Measurements from ENCODE around the gene RIPPLY2. TPM values are rescaled to one million over a fixed set of nuclear protein-coding genes. Genes with fewer than 3 reads are reported as not detected.
A peak's percentile ranks its signal among the peaks of the same experiment; 100 is the strongest.

Gene RIPPLY2
- total RNA-seq, 2 experiments from 2014 or later: not detected

GRCh38 chr6:83847179-83847578 lies 6.0 kb upstream of the RIPPLY2 start:
- no peak for DNase-seq
- Mint-ChIP-seq H3K27ac (no peak overlapping the region), H3K4me3 (no peak overlapping the region), H3K4me1 (no peaks in the 10 kb centered on the region), H3K27me3 (peaks cover 25% of the 10 kb centered on the region), H3K36me3 (no peaks in the 10 kb centered on the region), H3K9me3 (no peaks in the 10 kb centered on the region)
- POLR2A ChIA-PET: no interaction called here
- no peak for ATAC-seq (ENCODE audit: low read depth)

DNA sequence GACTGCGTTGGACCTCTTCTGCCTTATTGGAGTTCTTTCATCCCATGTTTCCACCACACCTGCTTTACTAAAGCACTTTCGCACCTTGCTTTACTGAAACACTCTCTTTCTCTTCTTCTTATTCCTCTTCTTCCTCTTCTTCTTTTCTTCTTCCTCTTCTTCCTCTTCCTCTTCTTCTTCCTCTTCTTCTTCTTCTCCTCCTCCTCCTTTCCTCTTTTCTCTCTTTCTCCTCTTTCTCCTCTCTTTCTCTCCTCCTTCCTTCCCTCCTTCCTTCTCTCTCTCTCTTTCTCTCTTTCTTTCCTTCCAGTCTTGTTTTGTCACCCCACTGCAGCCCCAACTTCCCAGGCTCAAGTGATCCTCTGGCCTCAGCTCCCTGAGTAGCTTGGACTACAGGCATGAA lies 4.0 kb upstream of the RIPPLY2 start:
- POLR2A ChIA-PET: no interaction called here
- no peaks in the 10 kb centered on the region for H3K9me3 Mint-ChIP-seq
- no peak for ATAC-seq (ENCODE audit: low read depth)
- H3K27me3 Mint-ChIP-seq: peaks cover 40% of the 10 kb centered on the region
- no peak for DNase-seq
- H3K4me1 Mint-ChIP-seq: peaks cover 4% of the 10 kb centered on the region
- no peaks in the 10 kb centered on the region for H3K36me3 Mint-ChIP-seq
- no peak overlapping the region for H3K4me3 Mint-ChIP-seq
- H3K27ac Mint-ChIP-seq: no peak overlapping the region

DNA sequence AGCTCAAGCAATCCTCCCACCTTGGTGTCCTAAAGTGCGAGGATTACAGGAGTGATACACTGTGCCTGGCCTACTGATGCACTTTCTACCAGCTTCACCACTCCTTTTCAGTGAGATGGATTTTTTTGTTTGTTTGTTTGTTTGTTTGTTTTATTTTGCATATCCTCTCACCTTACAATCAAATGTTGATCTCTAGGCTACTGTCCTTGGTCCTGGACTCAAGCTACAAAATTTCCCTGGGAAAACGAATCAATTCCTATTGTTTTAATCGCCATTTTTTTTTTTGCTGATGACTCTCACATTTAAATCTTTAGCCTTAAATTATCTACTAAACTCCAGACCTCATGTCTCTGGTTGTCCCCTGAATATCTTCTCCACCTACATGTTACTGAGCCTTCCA lies 3.5 kb upstream of the RIPPLY2 start:
- no peak overlapping the region for H3K27ac Mint-ChIP-seq
- H3K36me3 Mint-ChIP-seq: no peaks in the 10 kb centered on the region
- peaks cover 45% of the 10 kb centered on the region for H3K27me3 Mint-ChIP-seq
- H3K9me3 Mint-ChIP-seq: no peaks in the 10 kb centered on the region
- POLR2A ChIA-PET: no interaction called here
- DNase-seq: no peak
- no peak overlapping the region for H3K4me3 Mint-ChIP-seq
- H3K4me1 Mint-ChIP-seq: peaks cover 4% of the 10 kb centered on the region
- no peak for ATAC-seq (ENCODE audit: low read depth)

- Mint-ChIP-seq H3K36me3 (no peaks in the 10 kb centered on the region), H3K4me3 (peak overlapping the region; percentile 52), H3K4me1 (peaks cover 4% of the 10 kb centered on the region), H3K9me3 (no peaks in the 10 kb centered on the region), H3K27me3 (peaks cover 56% of the 10 kb centered on the region), H3K27ac (no peak overlapping the region)
- DNase-seq (no peak), ATAC-seq (ENCODE audit: low read depth) (no peak)
- POLR2A ChIA-PET: no interaction called here
Measured at GRCh38 chr6:83852528-83853177, 507 bp upstream of the RIPPLY2 start.

DNA sequence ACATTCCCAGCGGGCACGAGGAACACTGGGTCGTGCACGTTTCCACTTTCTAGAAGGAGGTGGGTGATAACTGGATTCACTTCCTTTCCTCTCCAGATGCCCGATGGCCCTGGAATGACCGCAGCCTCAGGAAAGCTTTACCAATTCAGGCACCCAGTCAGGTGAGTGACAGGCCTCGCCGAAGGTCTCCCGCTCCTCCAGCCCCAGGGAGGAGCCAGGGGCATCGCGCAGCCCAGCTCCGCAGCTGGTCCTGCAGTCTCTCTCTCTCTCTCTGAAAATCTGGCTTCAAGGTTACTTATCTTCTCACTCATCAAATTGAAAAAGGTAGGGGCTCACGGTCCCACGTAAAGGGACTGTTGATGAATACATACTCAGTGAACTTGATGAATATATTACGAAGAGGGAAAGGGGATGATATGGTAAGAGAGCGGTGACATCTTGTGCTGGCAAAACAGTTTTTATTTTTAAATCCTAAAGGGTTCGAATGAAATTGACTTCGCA lies 891 bp downstream of the RIPPLY2 start:
- Mint-ChIP-seq H3K4me3 (peak overlapping the region; percentile 56), H3K27me3 (peaks cover 50% of the 10 kb centered on the region), H3K4me1 (peaks cover 7% of the 10 kb centered on the region), H3K27ac (no peak overlapping the region), H3K9me3 (no peaks in the 10 kb centered on the region), H3K36me3 (no peaks in the 10 kb centered on the region)
- DNase-seq (no peak), ATAC-seq (ENCODE audit: low read depth) (no peak)
- POLR2A ChIA-PET: no interaction called here

GRCh38 chr6:83854766-83855165 lies 1.6 kb downstream of the RIPPLY2 start:
- H3K36me3 Mint-ChIP-seq: peaks cover under 1% of the 10 kb centered on the region

GRCh38 chr6:83859410-83860358 lies 6.5 kb downstream of the RIPPLY2 start, which contains the start of gene CYB5R4:
CYB5R4 (plus strand) TSS chr6:83859689; CDS start chr6:83859783, 94 bp downstream.
- Mint-ChIP-seq H3K4me1 (peaks cover 18% of the 10 kb centered on the region), H3K27ac (peak within 1 kb of the TSS; percentile 91), H3K27me3 (peaks cover 14% of the 10 kb centered on the region), H3K36me3 (peaks cover 3% of the 10 kb centered on the region), H3K4me3 (peak within 1 kb of the TSS; percentile 100), H3K9me3 (no peaks in the 10 kb centered on the region)
- ATAC-seq (ENCODE audit: low read depth) (peak; percentile 98), DNase-seq (peak; percentile 95)
- POLR2A ChIA-PET: interaction anchor here (1.3 to 1.8 kb wide), 2 partner anchors 368 to 1781 kb away, joined by 3 to 9 read pairs; partner anchors contain the start of gene CEP162

More at GRCh38 chr6:83854766-83855165, 1.6 kb downstream of the RIPPLY2 start:
- POLR2A ChIA-PET: no interaction called here
- DNase-seq (no peak), ATAC-seq (ENCODE audit: low read depth) (no peak)
- Mint-ChIP-seq H3K4me3 (no peak overlapping the region), H3K9me3 (no peaks in the 10 kb centered on the region), H3K4me1 (peaks cover 9% of the 10 kb centered on the region), H3K27ac (no peak overlapping the region), H3K27me3 (peaks cover 46% of the 10 kb centered on the region)

GRCh38 chr6:83860359-83860755 lies 7.2 kb downstream of the RIPPLY2 start:
- ATAC-seq (ENCODE audit: low read depth) (no peak), DNase-seq (no peak)
- Mint-ChIP-seq H3K36me3 (peaks cover 9% of the 10 kb centered on the region), H3K4me1 (peaks cover 18% of the 10 kb centered on the region), H3K9me3 (no peaks in the 10 kb centered on the region), H3K27me3 (peaks cover 7% of the 10 kb centered on the region), H3K4me3 (peak overlapping the region; percentile 100), H3K27ac (peak overlapping the region; percentile 91)
- POLR2A ChIA-PET: interaction anchor here (1.3 to 1.8 kb wide), 2 partner anchors 367 to 1781 kb away, joined by 3 to 9 read pairs; partner anchors contain the start of gene CEP162

GRCh38 chr6:83860782-83861495 lies 7.8 kb downstream of the RIPPLY2 start:
- DNase-seq (no peak), ATAC-seq (ENCODE audit: low read depth) (no peak)
- Mint-ChIP-seq H3K9me3 (no peaks in the 10 kb centered on the region), H3K27me3 (peaks cover 3% of the 10 kb centered on the region), H3K4me3 (peak overlapping the region; percentile 100), H3K27ac (peak overlapping the region; percentile 91), H3K4me1 (peaks cover 18% of the 10 kb centered on the region), H3K36me3 (peaks cover 15% of the 10 kb centered on the region)
- POLR2A ChIA-PET: interaction anchor here (1.8 kb wide), 1 partner anchor 367 kb away, joined by 9 read pairs; the partner anchor contains the start of gene CEP162

DNA sequence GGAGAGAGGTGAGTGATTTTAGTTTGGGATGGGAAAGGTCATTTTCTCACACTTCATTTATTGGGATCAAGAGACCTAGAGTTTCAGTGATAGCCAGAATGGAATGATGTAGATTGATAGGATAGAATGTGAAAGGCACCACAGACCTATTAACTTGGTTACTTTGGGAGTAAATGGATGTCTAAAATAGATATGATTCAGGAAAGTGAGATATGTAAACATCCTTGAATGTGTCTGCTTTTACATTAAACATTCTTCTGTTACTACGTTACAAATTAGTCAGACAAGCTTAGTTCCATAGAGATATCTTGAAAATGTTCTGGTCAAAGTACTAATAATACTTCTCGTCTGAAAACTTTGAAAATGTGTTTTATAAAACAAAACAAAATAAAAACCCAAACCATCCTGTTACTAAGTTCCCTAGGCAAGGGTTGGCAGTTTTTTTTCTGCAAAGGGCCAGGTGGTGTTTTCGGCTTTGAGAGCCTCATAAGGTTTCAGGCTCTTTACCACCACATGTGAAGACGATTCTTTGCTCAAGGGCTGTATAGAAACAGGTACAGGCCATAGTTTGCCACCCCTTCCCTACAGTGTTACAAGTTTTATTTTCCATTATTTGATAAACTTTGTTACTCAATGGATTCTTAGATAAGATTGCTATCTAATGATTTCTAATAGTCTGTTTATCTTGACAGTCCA lies 9.8 kb downstream of the RIPPLY2 start:
- H3K27ac Mint-ChIP-seq: no peak overlapping the region
- no peaks in the 10 kb centered on the region for H3K27me3 Mint-ChIP-seq
- POLR2A ChIA-PET: no interaction called here
- H3K4me1 Mint-ChIP-seq: peaks cover 18% of the 10 kb centered on the region
- peaks cover 6% of the 10 kb centered on the region for H3K9me3 Mint-ChIP-seq
- H3K4me3 Mint-ChIP-seq: no peak overlapping the region
- DNase-seq: no peak
- H3K36me3 Mint-ChIP-seq: peaks cover 32% of the 10 kb centered on the region
- no peak for ATAC-seq (ENCODE audit: low read depth)

- no peak overlapping the region for H3K27ac Mint-ChIP-seq
- POLR2A ChIA-PET: no interaction called here
- peaks cover 3% of the 10 kb centered on the region for H3K4me1 Mint-ChIP-seq
- ATAC-seq (ENCODE audit: low read depth) (no peak), DNase-seq (no peak)
- peaks cover 10% of the 10 kb centered on the region for H3K9me3 Mint-ChIP-seq
- H3K36me3 Mint-ChIP-seq: peaks cover 46% of the 10 kb centered on the region
- H3K27me3 Mint-ChIP-seq: no peaks in the 10 kb centered on the region
- no peak overlapping the region for H3K4me3 Mint-ChIP-seq
Measured at GRCh38 chr6:83867043-83867442, 13.9 kb downstream of the RIPPLY2 start.

- POLR2A ChIA-PET: no interaction called here
- peaks cover 10% of the 10 kb centered on the region for H3K9me3 Mint-ChIP-seq
- peaks cover under 1% of the 10 kb centered on the region for H3K4me1 Mint-ChIP-seq
- ATAC-seq (ENCODE audit: low read depth) (no peak), DNase-seq (peak; percentile 32)
- no peak overlapping the region for H3K4me3 Mint-ChIP-seq
- H3K36me3 Mint-ChIP-seq: peaks cover 46% of the 10 kb centered on the region
- H3K27me3 Mint-ChIP-seq: no peaks in the 10 kb centered on the region
- H3K27ac Mint-ChIP-seq: no peak overlapping the region
Measured at GRCh38 chr6:83867527-83868161, 14.5 kb downstream of the RIPPLY2 start.

All from activated naive CD8-positive, alpha-beta T cell treated with anti-CD3 and anti-CD28 coated beads, Interleukin-2, amount 10 ng/mL, durations not matched to agents 7 days and 5 days (primary cell).